WTC11 (cell line): ENCODE measurements around the gene RBM20.

Experiments used
- ELF4 ChIP-seq: sonication (generic); formaldehyde crosslinking; IDR thresholded peaks from 2 replicates; pipeline ENCODE4 v1.8.1; 2022; ENCODE audit warnings: low read depth, mild to moderate bottlenecking, moderate library complexity, missing genetic modification reagents
- ESRRA ChIP-seq: sonication (generic); formaldehyde crosslinking; IDR thresholded peaks from 2 replicates; pipeline ENCODE4 v1.8.1; 2022; ENCODE audit warnings: mild to moderate bottlenecking, missing genetic modification reagents, borderline replicate concordance
- FOXJ3 ChIP-seq: sonication (generic); formaldehyde crosslinking; IDR thresholded peaks from 2 replicates; pipeline ENCODE4 v1.9.0; 2021; ENCODE audit warnings: missing genetic modification reagents, mild to moderate bottlenecking, borderline replicate concordance
- HMGA2 ChIP-seq: fragments of 250-450 bp; sonication (Bioruptor Pico); IDR thresholded peaks from 2 replicates; pipeline ENCODE4 v1.4.0; 2021; ENCODE audit warnings: mild to moderate bottlenecking, moderate library complexity
- NFE2L1 ChIP-seq: sonication (generic); formaldehyde crosslinking; IDR thresholded peaks from 2 replicates; pipeline ENCODE4 v1.8.1; 2023; ENCODE audit warnings: missing genetic modification reagents
- RELA ChIP-seq: sonication (generic); formaldehyde crosslinking; IDR thresholded peaks from 2 replicates; pipeline ENCODE4 v1.8.1; 2022; ENCODE audit warnings: missing genetic modification reagents, mild to moderate bottlenecking, borderline replicate concordance
- ZNF317 ChIP-seq: sonication (generic); formaldehyde crosslinking; IDR thresholded peaks from 2 replicates; pipeline ENCODE4 v1.8.1; 2023; ENCODE audit warnings: low read depth, mild to moderate bottlenecking, moderate library complexity, missing genetic modification reagents, borderline replicate concordance
- ZNF396 ChIP-seq: fragments of 250-450 bp; sonication (Bioruptor Pico); IDR thresholded peaks from 2 replicates; pipeline ENCODE4 v1.8.0; 2021; ENCODE audit warnings: mild to moderate bottlenecking, moderate library complexity, borderline replicate concordance
- TF ChIP-seq, protein P1 (sequence below): sonication (generic); formaldehyde crosslinking; IDR thresholded peaks from 2 replicates; pipeline ENCODE4 v1.8.0; 2022; ENCODE audit warnings: missing genetic modification reagents
- TF ChIP-seq, protein P2 (sequence below): sonication (generic); formaldehyde crosslinking; IDR thresholded peaks from 2 replicates; pipeline ENCODE4 v1.8.1; 2023; ENCODE audit warnings: mild to moderate bottlenecking, moderate library complexity, missing genetic modification reagents
- TF ChIP-seq, protein P3 (sequence below): sonication (generic); formaldehyde crosslinking; IDR thresholded peaks from 2 replicates; pipeline ENCODE4 v1.8.1; 2022; ENCODE audit warnings: low read depth, missing genetic modification reagents, borderline replicate concordance
- TF ChIP-seq, protein P4 (sequence below): fragments of 200-600 bp; IDR thresholded peaks from 2 replicates; pipeline ENCODE4 v1.8.0; 2022; ENCODE audit warnings: antibody characterized with exemption
- TF ChIP-seq, protein P5 (sequence below): sonication (generic); formaldehyde crosslinking; IDR thresholded peaks from 2 replicates; pipeline ENCODE4 v1.8.1; 2023; ENCODE audit warnings: mild to moderate bottlenecking, missing genetic modification reagents, moderate library complexity
- TF ChIP-seq, protein P6 (sequence below): sonication (generic); formaldehyde crosslinking; IDR thresholded peaks from 2 replicates; pipeline ENCODE4 v1.8.1; 2022; ENCODE audit warnings: mild to moderate bottlenecking, missing genetic modification reagents, moderate library complexity, borderline replicate concordance

DNA sequence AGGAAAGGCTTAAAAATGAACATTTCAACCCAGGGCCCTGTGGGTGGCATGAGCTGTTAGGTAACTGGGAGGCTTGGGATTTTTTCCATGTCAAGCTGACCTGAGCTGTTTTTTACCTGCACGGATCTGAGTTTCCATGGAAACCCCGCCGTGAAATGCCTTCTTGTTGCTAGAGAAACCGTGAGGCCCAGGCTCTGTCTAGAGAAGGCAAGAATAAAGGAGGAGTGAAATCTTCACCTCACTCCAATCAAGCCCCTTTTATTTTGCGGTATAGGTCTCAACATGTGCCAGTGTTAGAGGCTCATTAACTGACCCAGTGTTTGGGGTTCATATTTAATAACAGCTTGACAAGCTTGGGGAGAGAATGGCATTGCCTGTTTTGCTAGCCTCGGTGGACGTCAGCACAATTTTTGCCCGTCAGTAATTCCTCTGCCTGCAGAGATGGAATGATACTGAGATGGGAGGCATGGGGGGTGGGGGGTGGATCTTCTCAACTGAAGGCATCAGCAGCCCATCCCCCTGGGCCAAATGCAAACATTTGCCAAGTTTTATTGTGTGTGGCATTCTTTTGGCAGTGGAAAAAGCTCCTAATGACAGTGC lies 178.7 kb downstream of the RBM20 start:
- TF ChIP-seq, protein P1, sequence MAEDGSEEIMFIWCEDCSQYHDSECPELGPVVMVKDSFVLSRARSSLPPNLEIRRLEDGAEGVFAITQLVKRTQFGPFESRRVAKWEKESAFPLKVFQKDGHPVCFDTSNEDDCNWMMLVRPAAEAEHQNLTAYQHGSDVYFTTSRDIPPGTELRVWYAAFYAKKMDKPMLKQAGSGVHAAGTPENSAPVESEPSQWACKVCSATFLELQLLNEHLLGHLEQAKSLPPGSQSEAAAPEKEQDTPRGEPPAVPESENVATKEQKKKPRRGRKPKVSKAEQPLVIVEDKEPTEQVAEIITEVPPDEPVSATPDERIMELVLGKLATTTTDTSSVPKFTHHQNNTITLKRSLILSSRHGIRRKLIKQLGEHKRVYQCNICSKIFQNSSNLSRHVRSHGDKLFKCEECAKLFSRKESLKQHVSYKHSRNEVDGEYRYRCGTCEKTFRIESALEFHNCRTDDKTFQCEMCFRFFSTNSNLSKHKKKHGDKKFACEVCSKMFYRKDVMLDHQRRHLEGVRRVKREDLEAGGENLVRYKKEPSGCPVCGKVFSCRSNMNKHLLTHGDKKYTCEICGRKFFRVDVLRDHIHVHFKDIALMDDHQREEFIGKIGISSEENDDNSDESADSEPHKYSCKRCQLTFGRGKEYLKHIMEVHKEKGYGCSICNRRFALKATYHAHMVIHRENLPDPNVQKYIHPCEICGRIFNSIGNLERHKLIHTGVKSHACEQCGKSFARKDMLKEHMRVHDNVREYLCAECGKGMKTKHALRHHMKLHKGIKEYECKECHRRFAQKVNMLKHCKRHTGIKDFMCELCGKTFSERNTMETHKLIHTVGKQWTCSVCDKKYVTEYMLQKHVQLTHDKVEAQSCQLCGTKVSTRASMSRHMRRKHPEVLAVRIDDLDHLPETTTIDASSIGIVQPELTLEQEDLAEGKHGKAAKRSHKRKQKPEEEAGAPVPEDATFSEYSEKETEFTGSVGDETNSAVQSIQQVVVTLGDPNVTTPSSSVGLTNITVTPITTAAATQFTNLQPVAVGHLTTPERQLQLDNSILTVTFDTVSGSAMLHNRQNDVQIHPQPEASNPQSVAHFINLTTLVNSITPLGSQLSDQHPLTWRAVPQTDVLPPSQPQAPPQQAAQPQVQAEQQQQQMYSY (CRISPR knock-in tag): no peak
- TF ChIP-seq, protein P2, sequence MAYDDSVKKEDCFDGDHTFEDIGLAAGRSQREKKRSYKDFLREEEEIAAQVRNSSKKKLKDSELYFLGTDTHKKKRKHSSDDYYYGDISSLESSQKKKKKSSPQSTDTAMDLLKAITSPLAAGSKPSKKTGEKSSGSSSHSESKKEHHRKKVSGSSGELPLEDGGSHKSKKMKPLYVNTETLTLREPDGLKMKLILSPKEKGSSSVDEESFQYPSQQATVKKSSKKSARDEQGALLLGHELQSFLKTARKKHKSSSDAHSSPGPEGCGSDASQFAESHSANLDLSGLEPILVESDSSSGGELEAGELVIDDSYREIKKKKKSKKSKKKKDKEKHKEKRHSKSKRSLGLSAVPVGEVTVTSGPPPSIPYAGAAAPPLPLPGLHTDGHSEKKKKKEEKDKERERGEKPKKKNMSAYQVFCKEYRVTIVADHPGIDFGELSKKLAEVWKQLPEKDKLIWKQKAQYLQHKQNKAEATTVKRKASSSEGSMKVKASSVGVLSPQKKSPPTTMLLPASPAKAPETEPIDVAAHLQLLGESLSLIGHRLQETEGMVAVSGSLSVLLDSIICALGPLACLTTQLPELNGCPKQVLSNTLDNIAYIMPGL (CRISPR knock-in tag): no peak
- TF ChIP-seq HMGA2 (no peak), RELA (CRISPR knock-in tag) (no peak), FOXJ3 (CRISPR knock-in tag) (no peak), ELF4 (CRISPR knock-in tag) (no peak), ZNF396 (CRISPR knock-in tag) (no peak), NFE2L1 (CRISPR knock-in tag) (no peak), ZNF317 (CRISPR knock-in tag) (no peak), ESRRA (CRISPR knock-in tag) (no peak)
- TF ChIP-seq, protein P3, sequence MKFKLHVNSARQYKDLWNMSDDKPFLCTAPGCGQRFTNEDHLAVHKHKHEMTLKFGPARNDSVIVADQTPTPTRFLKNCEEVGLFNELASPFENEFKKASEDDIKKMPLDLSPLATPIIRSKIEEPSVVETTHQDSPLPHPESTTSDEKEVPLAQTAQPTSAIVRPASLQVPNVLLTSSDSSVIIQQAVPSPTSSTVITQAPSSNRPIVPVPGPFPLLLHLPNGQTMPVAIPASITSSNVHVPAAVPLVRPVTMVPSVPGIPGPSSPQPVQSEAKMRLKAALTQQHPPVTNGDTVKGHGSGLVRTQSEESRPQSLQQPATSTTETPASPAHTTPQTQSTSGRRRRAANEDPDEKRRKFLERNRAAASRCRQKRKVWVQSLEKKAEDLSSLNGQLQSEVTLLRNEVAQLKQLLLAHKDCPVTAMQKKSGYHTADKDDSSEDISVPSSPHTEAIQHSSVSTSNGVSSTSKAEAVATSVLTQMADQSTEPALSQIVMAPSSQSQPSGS (CRISPR knock-in tag): no peak
- TF ChIP-seq, protein P4, sequence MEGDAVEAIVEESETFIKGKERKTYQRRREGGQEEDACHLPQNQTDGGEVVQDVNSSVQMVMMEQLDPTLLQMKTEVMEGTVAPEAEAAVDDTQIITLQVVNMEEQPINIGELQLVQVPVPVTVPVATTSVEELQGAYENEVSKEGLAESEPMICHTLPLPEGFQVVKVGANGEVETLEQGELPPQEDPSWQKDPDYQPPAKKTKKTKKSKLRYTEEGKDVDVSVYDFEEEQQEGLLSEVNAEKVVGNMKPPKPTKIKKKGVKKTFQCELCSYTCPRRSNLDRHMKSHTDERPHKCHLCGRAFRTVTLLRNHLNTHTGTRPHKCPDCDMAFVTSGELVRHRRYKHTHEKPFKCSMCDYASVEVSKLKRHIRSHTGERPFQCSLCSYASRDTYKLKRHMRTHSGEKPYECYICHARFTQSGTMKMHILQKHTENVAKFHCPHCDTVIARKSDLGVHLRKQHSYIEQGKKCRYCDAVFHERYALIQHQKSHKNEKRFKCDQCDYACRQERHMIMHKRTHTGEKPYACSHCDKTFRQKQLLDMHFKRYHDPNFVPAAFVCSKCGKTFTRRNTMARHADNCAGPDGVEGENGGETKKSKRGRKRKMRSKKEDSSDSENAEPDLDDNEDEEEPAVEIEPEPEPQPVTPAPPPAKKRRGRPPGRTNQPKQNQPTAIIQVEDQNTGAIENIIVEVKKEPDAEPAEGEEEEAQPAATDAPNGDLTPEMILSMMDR: no peak
- TF ChIP-seq, protein P5, sequence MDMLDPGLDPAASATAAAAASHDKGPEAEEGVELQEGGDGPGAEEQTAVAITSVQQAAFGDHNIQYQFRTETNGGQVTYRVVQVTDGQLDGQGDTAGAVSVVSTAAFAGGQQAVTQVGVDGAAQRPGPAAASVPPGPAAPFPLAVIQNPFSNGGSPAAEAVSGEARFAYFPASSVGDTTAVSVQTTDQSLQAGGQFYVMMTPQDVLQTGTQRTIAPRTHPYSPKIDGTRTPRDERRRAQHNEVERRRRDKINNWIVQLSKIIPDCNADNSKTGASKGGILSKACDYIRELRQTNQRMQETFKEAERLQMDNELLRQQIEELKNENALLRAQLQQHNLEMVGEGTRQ (CRISPR knock-in tag): no peak
- TF ChIP-seq, protein P6, sequence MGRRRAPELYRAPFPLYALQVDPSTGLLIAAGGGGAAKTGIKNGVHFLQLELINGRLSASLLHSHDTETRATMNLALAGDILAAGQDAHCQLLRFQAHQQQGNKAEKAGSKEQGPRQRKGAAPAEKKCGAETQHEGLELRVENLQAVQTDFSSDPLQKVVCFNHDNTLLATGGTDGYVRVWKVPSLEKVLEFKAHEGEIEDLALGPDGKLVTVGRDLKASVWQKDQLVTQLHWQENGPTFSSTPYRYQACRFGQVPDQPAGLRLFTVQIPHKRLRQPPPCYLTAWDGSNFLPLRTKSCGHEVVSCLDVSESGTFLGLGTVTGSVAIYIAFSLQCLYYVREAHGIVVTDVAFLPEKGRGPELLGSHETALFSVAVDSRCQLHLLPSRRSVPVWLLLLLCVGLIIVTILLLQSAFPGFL (CRISPR knock-in tag): no peak
